ENCODE measurements around the gene MACROD1. TPM values are rescaled to one million over a fixed set of nuclear protein-coding genes. Genes with fewer than 3 reads are reported as not detected.

The MACROD1 gene
- polyA plus RNA-seq, 1 donor (not counting 4 experiments of a cell fraction or from before 2014, with no cell fraction given): 4.6 TPM

GRCh38 chr11:64207256-64208085 lies 41.6 kb upstream of the MACROD1 start:
- TF ChIP-seq, protein P1, sequence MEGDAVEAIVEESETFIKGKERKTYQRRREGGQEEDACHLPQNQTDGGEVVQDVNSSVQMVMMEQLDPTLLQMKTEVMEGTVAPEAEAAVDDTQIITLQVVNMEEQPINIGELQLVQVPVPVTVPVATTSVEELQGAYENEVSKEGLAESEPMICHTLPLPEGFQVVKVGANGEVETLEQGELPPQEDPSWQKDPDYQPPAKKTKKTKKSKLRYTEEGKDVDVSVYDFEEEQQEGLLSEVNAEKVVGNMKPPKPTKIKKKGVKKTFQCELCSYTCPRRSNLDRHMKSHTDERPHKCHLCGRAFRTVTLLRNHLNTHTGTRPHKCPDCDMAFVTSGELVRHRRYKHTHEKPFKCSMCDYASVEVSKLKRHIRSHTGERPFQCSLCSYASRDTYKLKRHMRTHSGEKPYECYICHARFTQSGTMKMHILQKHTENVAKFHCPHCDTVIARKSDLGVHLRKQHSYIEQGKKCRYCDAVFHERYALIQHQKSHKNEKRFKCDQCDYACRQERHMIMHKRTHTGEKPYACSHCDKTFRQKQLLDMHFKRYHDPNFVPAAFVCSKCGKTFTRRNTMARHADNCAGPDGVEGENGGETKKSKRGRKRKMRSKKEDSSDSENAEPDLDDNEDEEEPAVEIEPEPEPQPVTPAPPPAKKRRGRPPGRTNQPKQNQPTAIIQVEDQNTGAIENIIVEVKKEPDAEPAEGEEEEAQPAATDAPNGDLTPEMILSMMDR (optimal IDR thresholded peaks at IDR 0.05 in 1 of 3, IDR thresholded peaks at IDR 0.05 in 1 of 3, conservative IDR thresholded peaks at IDR 0.05 in 1 of 3; ENCODE audit: extremely low read depth in 1 of 3, insufficient read depth in 2 of 3, low read length in 3 of 3): no peak
- TF ChIP-seq EZH2 (IDR thresholded peaks at IDR 0.05; ENCODE audit: low read length): no peak
- Histone ChIP-seq H3K4me3 (ENCODE audit: control insufficient read depth in 2 of 3, extremely low read depth in 1 of 3, insufficient read depth in 2 of 3, low read depth in 1 of 3, low read length in 3 of 3) (no peak overlapping the region), H4K20me1 (ENCODE audit: control insufficient read depth, extremely low read depth, insufficient read depth, low read length) (peaks cover 14% of the 10 kb centered on the region), H2AFZ (ENCODE audit: control insufficient read depth, low read length) (no peak overlapping the region), H3K4me1 (ENCODE audit: control insufficient read depth, extremely low read depth, insufficient read depth, low read length) (no peaks in the 10 kb centered on the region), H3K27ac (ENCODE audit: control insufficient read depth, insufficient read depth, low read length) (no peak overlapping the region), H3K9ac (ENCODE audit: control insufficient read depth, extremely low read depth, insufficient read depth, low read length) (no peak overlapping the region), H3K4me2 (ENCODE audit: control insufficient read depth, extremely low read depth, insufficient read depth, low read depth, low read length) (no peak overlapping the region), H3K9me1 (ENCODE audit: control insufficient read depth, extremely low read depth, insufficient read depth, low read length) (no peaks in the 10 kb centered on the region), H3K27me3 (ENCODE audit: control insufficient read depth, extremely low read depth, insufficient read depth, low read length) (no peaks in the 10 kb centered on the region), H3K36me3 (ENCODE audit: control insufficient read depth in 2 of 2, extremely low read depth in 1 of 2, insufficient read depth in 2 of 2, low read length in 2 of 2) (peaks cover 31 to 37% of the 10 kb centered on the region in 2 experiments), H3K79me2 (ENCODE audit: control insufficient read depth, insufficient read depth, low read length) (no peaks in the 10 kb centered on the region), H3K9me3 (ENCODE audit: control insufficient read depth, low read depth, low read length) (no peaks in the 10 kb centered on the region)
- DNase-seq (ENCODE audit: low read depth, low spot score) (no peak), FAIRE-seq (no peak)
- dilution Hi-C loops (cut with MboI; ENCODE audit: extremely low pct_ligation_motif_present, low sequenced_read_pairs): no loop called here

DNA sequence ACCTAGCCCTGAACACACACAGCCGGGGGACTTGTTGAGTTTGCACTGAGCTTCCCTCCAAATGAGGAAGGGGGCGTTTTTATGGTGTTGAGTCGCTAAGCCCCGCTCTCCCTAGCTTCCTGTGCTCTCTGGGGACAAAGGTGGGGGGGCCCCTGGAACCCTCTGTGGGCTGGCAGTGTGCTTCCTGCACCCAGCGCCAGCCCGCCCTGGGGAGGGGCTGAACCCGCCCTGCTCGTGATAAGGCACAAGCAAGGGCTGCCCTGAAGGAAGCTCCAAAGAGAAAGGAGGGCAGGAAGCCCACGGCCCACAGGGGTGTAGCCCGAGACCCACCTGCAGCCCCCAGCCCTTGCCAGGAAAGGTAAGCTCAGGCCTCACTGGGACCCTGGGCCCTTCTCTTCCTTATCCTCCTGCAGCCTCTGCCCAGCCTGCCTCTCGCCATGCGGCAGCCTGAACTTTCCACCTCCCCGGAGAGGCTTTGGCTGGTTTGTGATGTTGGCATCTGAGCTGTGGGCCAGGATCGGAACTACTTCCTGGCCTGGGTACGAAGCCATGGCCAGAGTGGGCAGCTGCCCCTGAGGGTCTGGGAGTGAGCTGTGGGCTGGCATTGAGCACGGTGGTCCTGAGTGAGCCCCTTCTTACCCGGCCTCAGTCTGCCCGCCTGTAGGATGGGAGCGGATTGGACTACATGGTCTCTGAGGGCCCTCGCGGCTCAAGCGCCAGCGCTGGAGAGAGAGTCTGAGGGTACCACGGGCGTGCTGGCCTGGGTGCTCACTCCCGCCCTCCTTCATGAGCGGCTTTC lies 40.7 kb upstream of the MACROD1 start, which contains the start of gene FERMT3:
TSS of gene FERMT3 (plus strand) at position 265 of the 799 bp plus-strand sequence. CDS start 644 bp downstream, outside the sequence.
- Histone ChIP-seq H3K9me1 (ENCODE audit: control insufficient read depth, extremely low read depth, insufficient read depth, low read length) (no peaks in the 10 kb centered on the region), H3K4me2 (ENCODE audit: control insufficient read depth, extremely low read depth, insufficient read depth, low read depth, low read length) (no peak within 1 kb of the TSS), H3K4me1 (ENCODE audit: control insufficient read depth, extremely low read depth, insufficient read depth, low read length) (no peaks in the 10 kb centered on the region), H2AFZ (ENCODE audit: control insufficient read depth, low read length) (no peak within 1 kb of the TSS), H3K27ac (ENCODE audit: control insufficient read depth, insufficient read depth, low read length) (no peak within 1 kb of the TSS), H3K4me3 (ENCODE audit: control insufficient read depth in 2 of 3, extremely low read depth in 1 of 3, insufficient read depth in 2 of 3, low read depth in 1 of 3, low read length in 3 of 3) (no peak within 1 kb of the TSS), H4K20me1 (ENCODE audit: control insufficient read depth, extremely low read depth, insufficient read depth, low read length) (peaks cover 17% of the 10 kb centered on the region), H3K9ac (ENCODE audit: control insufficient read depth, extremely low read depth, insufficient read depth, low read length) (no peak within 1 kb of the TSS), H3K9me3 (ENCODE audit: control insufficient read depth, low read depth, low read length) (no peaks in the 10 kb centered on the region), H3K27me3 (ENCODE audit: control insufficient read depth, extremely low read depth, insufficient read depth, low read length) (no peaks in the 10 kb centered on the region), H3K36me3 (ENCODE audit: control insufficient read depth in 2 of 2, extremely low read depth in 1 of 2, insufficient read depth in 2 of 2, low read length in 2 of 2) (peaks cover 31 to 33% of the 10 kb centered on the region in 2 experiments), H3K79me2 (ENCODE audit: control insufficient read depth, insufficient read depth, low read length) (no peaks in the 10 kb centered on the region)
- dilution Hi-C loops (cut with MboI; ENCODE audit: extremely low pct_ligation_motif_present, low sequenced_read_pairs): no loop called here
- DNase-seq (ENCODE audit: low read depth, low spot score): no peak
- no peak for FAIRE-seq
- TF ChIP-seq, protein P1 (optimal IDR thresholded peaks at IDR 0.05 in 1 of 3, IDR thresholded peaks at IDR 0.05 in 1 of 3, conservative IDR thresholded peaks at IDR 0.05 in 1 of 3; ENCODE audit: extremely low read depth in 1 of 3, insufficient read depth in 2 of 3, low read length in 3 of 3): no peak
- no peak for TF ChIP-seq EZH2 (IDR thresholded peaks at IDR 0.05; ENCODE audit: low read length)

All from keratinocyte (primary cell).